Measurements from ENCODE around the gene CEBPG. TPM values are rescaled to one million over a fixed set of nuclear protein-coding genes. Genes with fewer than 3 reads are reported as not detected.
A peak's percentile ranks its signal among the peaks of the same experiment; 100 is the strongest.

Gene CEBPG
- total RNA-seq, 6 donors from 2014 or later: 11.5 to 44.7 (median 22.7) TPM

DNA sequence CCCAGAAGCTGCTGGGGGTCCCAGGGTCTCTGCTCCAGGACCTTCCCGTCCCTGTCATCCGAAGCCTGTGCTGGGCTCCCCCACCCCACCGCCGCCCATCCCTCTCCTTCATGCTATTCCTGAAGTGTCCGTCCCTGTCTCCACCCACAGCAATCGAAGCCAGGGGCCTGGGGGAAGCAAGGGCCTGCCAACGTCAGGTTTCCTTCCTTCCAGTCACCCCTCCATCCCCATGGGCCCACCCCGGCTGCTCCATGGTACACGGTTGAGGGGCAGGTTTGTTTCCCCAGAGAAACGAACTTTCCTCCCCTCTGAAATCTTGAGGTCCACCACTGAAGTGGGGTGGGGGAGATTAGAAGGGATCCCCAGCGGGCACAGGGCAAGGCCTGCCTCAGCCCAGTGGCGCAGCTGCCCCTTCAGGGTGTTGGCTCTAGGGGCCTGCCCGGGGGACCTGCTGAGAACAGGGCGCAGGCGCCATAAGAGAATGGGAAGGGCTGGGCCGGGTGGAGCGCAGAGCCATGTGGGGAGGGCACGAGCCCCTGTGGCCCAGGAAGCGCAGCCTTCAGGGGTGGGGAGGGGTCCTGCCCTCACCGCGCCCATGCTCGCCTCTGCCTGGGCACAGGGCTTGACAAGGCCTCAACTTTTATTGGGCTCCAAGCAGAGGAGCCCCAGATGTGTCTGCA is 16.1 kb downstream of the CEBPG start:
- Histone ChIP-seq H3K36me3 (peaks cover 0 to 26% (median 15%) of the 10 kb centered on the region in 4 donors), H3K27ac (peak overlapping the region; percentile 57 to 75 (median 63)), H3K27me3 (no peaks in the 10 kb centered on the region), H3K4me1 (peaks cover 39 to 68% (median 62%) of the 10 kb centered on the region in 4 donors), H3K9me3 (no peaks in the 10 kb centered on the region), H3K4me3 (no peak overlapping the region)
- ATAC-seq (ENCODE audit: low FRiP score in 2 of 2) (no peak), DNase-seq (peak in 1 of 2 donors; percentile 68)
- TF ChIP-seq CTCF (IDR thresholded peaks at IDR 0.05) (no peak), POLR2AphosphoS5 (IDR thresholded peaks at IDR 0.05) (no peak), EP300 (IDR thresholded peaks at IDR 0.05) (no peak), POLR2A (IDR thresholded peaks at IDR 0.05) (no peak)
- WGBS, 2 donors: 57 to 61% methylated on average over 12 to 22 of the region's 22 CpGs

- no peaks in the 10 kb centered on the region for H3K27me3 ChIP-seq
- peak overlapping the region; percentile 57 to 75 (median 63) for H3K27ac ChIP-seq
- ATAC-seq (ENCODE audit: low FRiP score in 2 of 2): peak in 1 of 2 donors; percentile 8
- DNase-seq: peak; percentile 49 to 88
- peaks cover 44 to 75% (median 69%) of the 10 kb centered on the region in 4 donors for H3K4me1 ChIP-seq
- no peak overlapping the region for H3K4me3 ChIP-seq
- peaks cover 0 to 26% (median 15%) of the 10 kb centered on the region in 4 donors for H3K36me3 ChIP-seq
- H3K9me3 ChIP-seq: no peaks in the 10 kb centered on the region
- WGBS, 2 donors: 39 to 51% methylated on average over 6 to 19 of the region's 19 CpGs
- TF ChIP-seq EP300 (IDR thresholded peaks at IDR 0.05) (no peak), POLR2A (IDR thresholded peaks at IDR 0.05) (no peak), CTCF (IDR thresholded peaks at IDR 0.05) (no peak), POLR2AphosphoS5 (IDR thresholded peaks at IDR 0.05) (peak in 1 of 2 donors; percentile 9)
Measured at GRCh38 chr19:33390101-33390907, 16.8 kb downstream of the CEBPG start.

- H3K9me3 ChIP-seq: no peaks in the 10 kb centered on the region
- TF ChIP-seq CTCF (IDR thresholded peaks at IDR 0.05): no peak
- no peak for TF ChIP-seq POLR2A (IDR thresholded peaks at IDR 0.05)
- no peak for TF ChIP-seq EP300 (IDR thresholded peaks at IDR 0.05)
- TF ChIP-seq POLR2AphosphoS5 (IDR thresholded peaks at IDR 0.05): no peak
- peak overlapping the region in 3 of 4 donors; percentile 22 to 68 (median 64) for H3K27ac ChIP-seq
- peaks cover 50 to 83% (median 76%) of the 10 kb centered on the region in 4 donors for H3K4me1 ChIP-seq
- H3K4me3 ChIP-seq: no peak overlapping the region
- peaks cover 0 to 21% (median 14%) of the 10 kb centered on the region in 4 donors for H3K36me3 ChIP-seq
- WGBS, 2 donors: 85% methylated on average over 20 of the region's 24 CpGs; no CpG with 5 or more reads in 1 of the 2 donors
- ATAC-seq (ENCODE audit: low FRiP score in 2 of 2) (no peak), DNase-seq (peak in 1 of 2 donors; percentile 75)
- no peaks in the 10 kb centered on the region for H3K27me3 ChIP-seq
Measured at GRCh38 chr19:33390908-33391630, 17.6 kb downstream of the CEBPG start.

GRCh38 chr19:33391631-33392249 is 18.2 kb downstream of the CEBPG start:
- TF ChIP-seq POLR2AphosphoS5 (IDR thresholded peaks at IDR 0.05) (no peak), POLR2A (IDR thresholded peaks at IDR 0.05) (no peak), CTCF (IDR thresholded peaks at IDR 0.05) (no peak), EP300 (IDR thresholded peaks at IDR 0.05) (no peak)
- H3K27ac ChIP-seq: no peak overlapping the region
- DNase-seq: peak in 1 of 2 donors; percentile 36
- WGBS, 2 donors: 94 to 100% methylated on average over 2 to 11 of the region's 12 CpGs
- H3K4me3 ChIP-seq: no peak overlapping the region
- ATAC-seq (ENCODE audit: low FRiP score in 2 of 2): no peak
- H3K4me1 ChIP-seq: peaks cover 52 to 87% (median 78%) of the 10 kb centered on the region in 4 donors
- no peaks in the 10 kb centered on the region for H3K9me3 ChIP-seq
- no peaks in the 10 kb centered on the region for H3K27me3 ChIP-seq
- H3K36me3 ChIP-seq: peaks cover 0 to 14% (median 9%) of the 10 kb centered on the region in 4 donors
